ENCODE results near the gene CAPN5.
"Not testable (repeated sequence)": the region's sequence is repeated elsewhere in the genome, so short reads cannot be mapped to it uniquely, and the experiment has no call there.

The CAPN5 gene

GRCh38 chr11:77037057-77037456, 29.7 kb upstream of the CAPN5 start:
- Mint-ChIP-seq H3K4me3 (no peak overlapping the region), H3K27me3 (peaks cover 52% of the 10 kb centered on the region), H3K27ac (no peak overlapping the region), H3K9me3 (no peaks in the 10 kb centered on the region), H3K4me1 (ENCODE audit: low read depth) (peaks cover 61% of the 10 kb centered on the region), H3K36me3 (ENCODE audit: low read depth) (no peaks in the 10 kb centered on the region)
- intact Hi-C loops (cut with micrococcal nuclease): loop anchor here (10.0 kb wide), 1 partner anchor 212 kb away; no protein-coding TSS in a partner anchor

GRCh38 chr11:77038029-77038824, 28.5 kb upstream of the CAPN5 start:
- H3K27me3 Mint-ChIP-seq: peaks cover 61% of the 10 kb centered on the region
- peaks cover 61% of the 10 kb centered on the region for H3K4me1 Mint-ChIP-seq (ENCODE audit: low read depth)
- H3K4me3 Mint-ChIP-seq: no peak overlapping the region

GRCh38 chr11:77038825-77039326, 27.9 kb upstream of the CAPN5 start:
- no peaks in the 10 kb centered on the region for H3K9me3 Mint-ChIP-seq
- intact Hi-C loops (cut with micrococcal nuclease): loop anchor here (10.0 kb wide), 1 partner anchor 214 kb away; no protein-coding TSS in a partner anchor
- H3K36me3 Mint-ChIP-seq (ENCODE audit: low read depth): no peaks in the 10 kb centered on the region
- H3K27ac Mint-ChIP-seq: peak overlapping the region; percentile 3
- H3K4me3 Mint-ChIP-seq: peak overlapping the region; percentile 45
- H3K27me3 Mint-ChIP-seq: peaks cover 65% of the 10 kb centered on the region
- H3K4me1 Mint-ChIP-seq (ENCODE audit: low read depth): peaks cover 60% of the 10 kb centered on the region

More at GRCh38 chr11:77038029-77038824, 28.5 kb upstream of the CAPN5 start:
- peak overlapping the region; percentile 18 for H3K27ac Mint-ChIP-seq
- no peaks in the 10 kb centered on the region for H3K36me3 Mint-ChIP-seq (ENCODE audit: low read depth)
- no peaks in the 10 kb centered on the region for H3K9me3 Mint-ChIP-seq
- intact Hi-C loops (cut with micrococcal nuclease): loop anchor here (10.0 kb wide), 1 partner anchor 213 kb away; no protein-coding TSS in a partner anchor

- intact Hi-C loops (cut with micrococcal nuclease): loop anchor here (10.0 kb wide), 1 partner anchor 215 kb away; no protein-coding TSS in a partner anchor
- peak overlapping the region; percentile 55 for H3K4me3 Mint-ChIP-seq
- no peaks in the 10 kb centered on the region for H3K9me3 Mint-ChIP-seq
- H3K27ac Mint-ChIP-seq: no peak overlapping the region
- peaks cover 70% of the 10 kb centered on the region for H3K27me3 Mint-ChIP-seq
- H3K4me1 Mint-ChIP-seq (ENCODE audit: low read depth): peaks cover 58% of the 10 kb centered on the region
- no peaks in the 10 kb centered on the region for H3K36me3 Mint-ChIP-seq (ENCODE audit: low read depth)
Measured at GRCh38 chr11:77039491-77040400, 27.0 kb upstream of the CAPN5 start.

- Mint-ChIP-seq H3K36me3 (ENCODE audit: low read depth) (no peaks in the 10 kb centered on the region), H3K9me3 (no peaks in the 10 kb centered on the region), H3K4me1 (ENCODE audit: low read depth) (peaks cover 52% of the 10 kb centered on the region), H3K27me3 (peaks cover 76% of the 10 kb centered on the region), H3K27ac (no peak overlapping the region), H3K4me3 (peak overlapping the region; percentile 55)
- intact Hi-C loops (cut with micrococcal nuclease): no loop called here
Measured at GRCh38 chr11:77040401-77040777, 26.4 kb upstream of the CAPN5 start.

GRCh38 chr11:77040889-77041288, 25.9 kb upstream of the CAPN5 start:
- Mint-ChIP-seq H3K9me3 (no peaks in the 10 kb centered on the region), H3K27me3 (peaks cover 79% of the 10 kb centered on the region), H3K27ac (no peak overlapping the region), H3K4me1 (ENCODE audit: low read depth) (peaks cover 48% of the 10 kb centered on the region), H3K4me3 (peak overlapping the region; percentile 55), H3K36me3 (ENCODE audit: low read depth) (no peaks in the 10 kb centered on the region)
- intact Hi-C loops (cut with micrococcal nuclease): no loop called here

GRCh38 chr11:77042111-77042726, 24.6 kb upstream of the CAPN5 start:
- peaks cover 75% of the 10 kb centered on the region for H3K27me3 Mint-ChIP-seq
- H3K9me3 Mint-ChIP-seq: no peaks in the 10 kb centered on the region
- intact Hi-C loops (cut with micrococcal nuclease): no loop called here
- peaks cover 51% of the 10 kb centered on the region for H3K4me1 Mint-ChIP-seq (ENCODE audit: low read depth)
- no peaks in the 10 kb centered on the region for H3K36me3 Mint-ChIP-seq (ENCODE audit: low read depth)
- no peak overlapping the region for H3K27ac Mint-ChIP-seq
- no peak overlapping the region for H3K4me3 Mint-ChIP-seq

- H3K36me3 Mint-ChIP-seq (ENCODE audit: low read depth): no peaks in the 10 kb centered on the region
- H3K9me3 Mint-ChIP-seq: no peaks in the 10 kb centered on the region
- intact Hi-C loops (cut with micrococcal nuclease): no loop called here
- H3K27me3 Mint-ChIP-seq: peaks cover 59% of the 10 kb centered on the region
- no peak overlapping the region for H3K4me3 Mint-ChIP-seq
- H3K27ac Mint-ChIP-seq: no peak overlapping the region
- H3K4me1 Mint-ChIP-seq (ENCODE audit: low read depth): peaks cover 30% of the 10 kb centered on the region
Measured at GRCh38 chr11:77044356-77044755, 22.4 kb upstream of the CAPN5 start.

GRCh38 chr11:77044886-77045285, 21.9 kb upstream of the CAPN5 start:
- Mint-ChIP-seq H3K9me3 (no peaks in the 10 kb centered on the region), H3K27ac (no peak overlapping the region), H3K27me3 (peaks cover 55% of the 10 kb centered on the region), H3K4me1 (ENCODE audit: low read depth) (peaks cover 25% of the 10 kb centered on the region), H3K4me3 (no peak overlapping the region), H3K36me3 (ENCODE audit: low read depth) (no peaks in the 10 kb centered on the region)
- intact Hi-C loops (cut with micrococcal nuclease): loop anchor here (5.0 kb wide), 1 partner anchor 142 kb away; no protein-coding TSS in a partner anchor

- Mint-ChIP-seq H3K9me3 (no peaks in the 10 kb centered on the region), H3K36me3 (ENCODE audit: low read depth) (no peaks in the 10 kb centered on the region), H3K4me1 (ENCODE audit: low read depth) (peaks cover 16% of the 10 kb centered on the region), H3K27me3 (peaks cover 43% of the 10 kb centered on the region), H3K4me3 (peak overlapping the region; percentile 4), H3K27ac (no peak overlapping the region)
- intact Hi-C loops (cut with micrococcal nuclease): loop anchor here (2.0 to 5.0 kb wide), 2 partner anchors 21 to 141 kb away; partner anchors contain the start of gene CAPN5
Measured at GRCh38 chr11:77046060-77046501, 20.7 kb upstream of the CAPN5 start.

- H3K36me3 Mint-ChIP-seq (ENCODE audit: low read depth): no peaks in the 10 kb centered on the region
- peak overlapping the region; percentile 53 for H3K27ac Mint-ChIP-seq
- intact Hi-C loops (cut with micrococcal nuclease): loop anchor here (1.0 to 5.0 kb wide), 3 partner anchors 20 to 140 kb away; partner anchors contain the start of gene CAPN5
- peak overlapping the region; percentile 61 for H3K4me3 Mint-ChIP-seq
- H3K27me3 Mint-ChIP-seq: peaks cover 33% of the 10 kb centered on the region
- H3K9me3 Mint-ChIP-seq: no peaks in the 10 kb centered on the region
- peaks cover 16% of the 10 kb centered on the region for H3K4me1 Mint-ChIP-seq (ENCODE audit: low read depth)
Measured at GRCh38 chr11:77047007-77047927, 19.5 kb upstream of the CAPN5 start.

- intact Hi-C loops (cut with micrococcal nuclease): loop anchor here (1.0 to 5.0 kb wide), 3 partner anchors 19 to 139 kb away; partner anchors contain the start of gene CAPN5
- H3K4me3 Mint-ChIP-seq; H3K27ac Mint-ChIP-seq; H3K36me3 Mint-ChIP-seq (ENCODE audit: low read depth); H3K9me3 Mint-ChIP-seq: not testable (repeated sequence)
- peaks cover 16% of the 10 kb centered on the region for H3K4me1 Mint-ChIP-seq (ENCODE audit: low read depth)
- H3K27me3 Mint-ChIP-seq: peaks cover 30% of the 10 kb centered on the region
Measured at GRCh38 chr11:77047928-77048446, 18.8 kb upstream of the CAPN5 start.

All from dendritic cell treated with granulocyte-macrophage colony-stimulating factor and Interleukin-4, amounts not matched to agents 40 ng/mL and 50 ng/mL, for 4 days (primary cell).